A673 (cell line): ENCODE measurements around the gene BLTP2. TPM values are rescaled to one million over a fixed set of nuclear protein-coding genes. Genes with fewer than 3 reads are reported as not detected.
A peak's percentile ranks its signal among the peaks of the same experiment; 100 is the strongest.

Source experiments
- BruUV-seq: library from RNA; stranded (reverse); fragments of 400-500 nt; replicated peaks from 2 replicates; lab custom pipeline; 2021; lab: Mats Ljungman, UMichigan
- CTCF ChIA-PET: fragments of 300-600 bp; sonication (Branson Sonifier 250); formaldehyde crosslinking; loops from one replicate; lab custom pipeline; 2022; ENCODE audit warnings: antibody characterized with exemption; lab: Charles Lee
- POLR2A ChIA-PET: fragments of 300-600 bp; sonication (Branson Sonifier 250); formaldehyde crosslinking; loops from one replicate; lab custom pipeline; 2022; ENCODE audit warnings: antibody characterized with exemption; ENCODE audit not compliant: low non-redundant PET; lab: Charles Lee
- DNase-seq: peaks from one replicate; pipeline ENCODE4 v3.0.0-alpha.2; 2015; ENCODE audit warnings: low spot score
- H3K27ac ChIP-seq: fragments of 200-600 bp; sonication (generic); 2 replicates; pipeline ENCODE4 v1.5.1; 2016; ENCODE audit warnings: mixed run types, low read depth, mild to moderate bottlenecking, mixed read lengths, antibody characterized with exemption, low read length; ENCODE audit not compliant: poor library complexity, severe bottlenecking
- H3K27me3 ChIP-seq: fragments of 200-600 bp; sonication (generic); replicated peaks from 2 replicates; pipeline ENCODE4 v1.6.1; 2017; ENCODE audit warnings: mixed run types, low read depth, mild to moderate bottlenecking, mixed read lengths, antibody characterized with exemption, low read length; ENCODE audit not compliant: insufficient read depth, poor library complexity
- H3K36me3 ChIP-seq: fragments of 200-600 bp; sonication (generic); 2 replicates; pipeline ENCODE4 v1.6.1; 2016; ENCODE audit warnings: mixed run types, mild to moderate bottlenecking, mixed read lengths, antibody characterized with exemption, low read length; ENCODE audit not compliant: insufficient read depth, poor library complexity, severe bottlenecking
- H3K4me1 ChIP-seq: fragments of 200-600 bp; sonication (generic); 2 replicates; pipeline ENCODE4 v1.6.1; 2017; ENCODE audit warnings: mixed run types, mild to moderate bottlenecking, mixed read lengths, antibody characterized with exemption, low read length; ENCODE audit not compliant: insufficient read depth, poor library complexity, severe bottlenecking
- H3K4me3 ChIP-seq: fragments of 200-600 bp; sonication (generic); 2 replicates; pipeline ENCODE4 v1.5.1; 2016; ENCODE audit warnings: low read depth, mixed run types, mild to moderate bottlenecking, mixed read lengths, low read length; ENCODE audit not compliant: poor library complexity, severe bottlenecking
- H3K9me3 ChIP-seq: fragments of 200-600 bp; sonication (generic); 2 replicates; pipeline ENCODE4 v1.6.1; 2016; ENCODE audit warnings: mixed run types, low read depth, mild to moderate bottlenecking, mixed read lengths, antibody characterized with exemption, low read length; ENCODE audit not compliant: poor library complexity, severe bottlenecking
- EZH2 ChIP-seq: fragments of 200-600 bp; sonication (generic); IDR thresholded peaks from 2 replicates; pipeline ENCODE4 v1.6.1; 2017; ENCODE audit warnings: borderline replicate concordance, low read depth, mild to moderate bottlenecking, mixed read lengths, antibody characterized with exemption, low read length; ENCODE audit not compliant: poor library complexity, severe bottlenecking
- intact Hi-C: fragments of 100-400 bp; cut with micrococcal nuclease; formaldehyde crosslinking; loops from one replicate; pipeline ENCODE4 v1.10.0; 2022; ENCODE audit not compliant: unreplicated experiment
- total RNA-seq: library from RNA; stranded (reverse); gene quantifications from 2 replicates; pipeline ENCODE4 v1.2.3, GENCODE V29; 2021
- TF ChIP-seq, protein P1 (sequence below): fragments of 300-800, 200-600 bp; sonication (generic); conservative IDR thresholded peaks from 2 replicates; pipeline ENCODE4 v1.5.1; 2017; ENCODE audit warnings: low read depth, mild to moderate bottlenecking, antibody characterized with exemption, low read length, moderate library complexity, mixed read lengths

The BLTP2 gene
- total RNA-seq, 1 experiment from 2014 or later: 198 TPM

DNA sequence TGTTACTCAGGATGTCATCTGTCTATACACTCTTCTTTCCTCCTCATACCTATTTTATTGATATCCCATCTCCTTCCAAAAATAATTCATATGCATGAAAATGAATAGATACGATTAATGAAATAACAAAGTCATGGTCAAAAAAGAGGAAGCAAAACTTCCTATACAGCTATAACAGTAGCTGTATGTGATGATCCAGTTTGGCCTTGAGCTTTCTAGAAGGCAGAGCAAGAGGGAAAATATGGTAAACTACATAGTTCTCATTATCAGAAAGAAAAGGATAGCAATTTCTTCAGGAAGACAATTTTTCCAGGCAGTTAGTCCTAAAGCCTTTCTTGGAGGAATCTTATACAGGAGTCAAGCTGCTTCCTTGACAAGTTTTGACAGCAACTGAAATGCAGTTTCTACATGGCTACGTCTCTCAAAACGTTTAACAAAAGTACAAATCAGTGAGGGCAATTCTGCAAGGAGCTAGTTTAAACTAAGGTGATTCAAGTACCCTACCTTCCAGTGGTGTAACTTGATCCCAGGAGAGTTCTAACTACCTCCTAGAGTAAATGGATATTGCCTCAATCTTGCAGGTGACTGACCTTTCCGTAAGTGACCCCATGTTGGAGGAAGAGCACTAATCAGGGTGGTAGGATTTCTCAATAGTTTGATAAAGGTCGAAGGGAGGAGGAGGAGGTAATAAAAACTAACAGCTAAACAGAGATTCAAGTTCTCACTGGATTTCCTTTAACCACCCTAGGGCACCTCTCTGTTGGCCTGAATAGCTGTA lies 47.2 kb downstream of the BLTP2 start:
- ChIA-PET CTCF (interaction anchor here (1.0 to 1.2 kb wide), 2 partner anchors 15 to 49 kb away, joined by 3 read pairs; no protein-coding TSS in a partner anchor), POLR2A (no interaction called here)
- peaks cover 10% of the 10 kb centered on the region for H3K4me1 ChIP-seq
- TF ChIP-seq EZH2: no peak
- TF ChIP-seq, protein P1, sequence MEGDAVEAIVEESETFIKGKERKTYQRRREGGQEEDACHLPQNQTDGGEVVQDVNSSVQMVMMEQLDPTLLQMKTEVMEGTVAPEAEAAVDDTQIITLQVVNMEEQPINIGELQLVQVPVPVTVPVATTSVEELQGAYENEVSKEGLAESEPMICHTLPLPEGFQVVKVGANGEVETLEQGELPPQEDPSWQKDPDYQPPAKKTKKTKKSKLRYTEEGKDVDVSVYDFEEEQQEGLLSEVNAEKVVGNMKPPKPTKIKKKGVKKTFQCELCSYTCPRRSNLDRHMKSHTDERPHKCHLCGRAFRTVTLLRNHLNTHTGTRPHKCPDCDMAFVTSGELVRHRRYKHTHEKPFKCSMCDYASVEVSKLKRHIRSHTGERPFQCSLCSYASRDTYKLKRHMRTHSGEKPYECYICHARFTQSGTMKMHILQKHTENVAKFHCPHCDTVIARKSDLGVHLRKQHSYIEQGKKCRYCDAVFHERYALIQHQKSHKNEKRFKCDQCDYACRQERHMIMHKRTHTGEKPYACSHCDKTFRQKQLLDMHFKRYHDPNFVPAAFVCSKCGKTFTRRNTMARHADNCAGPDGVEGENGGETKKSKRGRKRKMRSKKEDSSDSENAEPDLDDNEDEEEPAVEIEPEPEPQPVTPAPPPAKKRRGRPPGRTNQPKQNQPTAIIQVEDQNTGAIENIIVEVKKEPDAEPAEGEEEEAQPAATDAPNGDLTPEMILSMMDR: no peak
- no peak for DNase-seq
- intact Hi-C loops: no loop called here
- H3K4me3 ChIP-seq: peak overlapping the region; percentile 96
- peak overlapping the region; percentile 95 for H3K27ac ChIP-seq
- H3K9me3 ChIP-seq: no peaks in the 10 kb centered on the region
- no TSS peak for BruUV-seq
- peaks cover 38% of the 10 kb centered on the region for H3K36me3 ChIP-seq
- H3K27me3 ChIP-seq: no peaks in the 10 kb centered on the region

Other genes starting within 250 kb of the BLTP2 start
- gene SLC46A1, start 238.9 kb downstream of the BLTP2 start, total RNA-seq: 4.4 and 6.4 TPM in 2 replicates
- not detected in 2 replicates for gene SLC13A2, start 171.5 kb downstream of the BLTP2 start, total RNA-seq
- gene FOXN1, start 138.8 kb downstream of the BLTP2 start, total RNA-seq: not detected in 2 replicates
- 44.6 and 46.8 TPM in 2 replicates for gene UNC119, start 92.5 kb downstream of the BLTP2 start, total RNA-seq
- gene PIGS, start 73.6 kb downstream of the BLTP2 start, total RNA-seq: 51.6 and 64.8 TPM in 2 replicates
- gene ALDOC, start 68.3 kb downstream of the BLTP2 start, total RNA-seq: 9.7 and 12.0 TPM in 2 replicates
- 213 and 219 TPM in 2 replicates for gene SPAG5, start 46.1 kb downstream of the BLTP2 start, total RNA-seq
- gene RSKR, start 31.0 kb downstream of the BLTP2 start, total RNA-seq: 34.6 and 36.8 TPM in 2 replicates
- 41.1 and 41.6 TPM in 2 replicates for gene SDF2, start 16.7 kb upstream of the BLTP2 start, total RNA-seq
- gene SUPT6H, start 17.0 kb upstream of the BLTP2 start, total RNA-seq: 103 and 105 TPM in 2 replicates
- gene PROCA1, start 66.7 kb upstream of the BLTP2 start, total RNA-seq: 4.6 and 7.8 TPM in 2 replicates
- gene RAB34, start 72.7 kb upstream of the BLTP2 start, total RNA-seq: 158 and 165 TPM in 2 replicates
- 1,563 and 1,683 TPM in 2 replicates for gene RPL23A, start 74.8 kb upstream of the BLTP2 start, total RNA-seq
- 3.8 and 7.8 TPM in 2 replicates for gene TLCD1, start 81.1 kb upstream of the BLTP2 start, total RNA-seq
- gene NEK8, start 83.6 kb upstream of the BLTP2 start, total RNA-seq: 3.9 and 4.2 TPM in 2 replicates
- 128 TPM in 2 replicates for gene TRAF4, start 98.9 kb upstream of the BLTP2 start, total RNA-seq
- 27.3 and 31.8 TPM in 2 replicates for gene FAM222B, start 197.6 kb upstream of the BLTP2 start, total RNA-seq
- 80.5 and 85.2 TPM in 2 replicates for gene ERAL1, start 209.9 kb upstream of the BLTP2 start, total RNA-seq